GM12878 (cell line): ENCODE measurements around the gene FAR2. TPM values are rescaled to one million over a fixed set of nuclear protein-coding genes. Genes with fewer than 3 reads are reported as not detected.

Source experiments
- ATAC-seq: fragments of 200-7000 bp; cut with Tn5 transposase; 3 replicates; pipeline ENCODE4 v1.9.1; 2020; ENCODE audit warnings: mild to moderate bottlenecking, moderate library complexity
- BruUV-seq: library from RNA; stranded (reverse); fragments of 400-500 nt; replicated peaks from 2 replicates; lab custom pipeline; 2021; lab: Mats Ljungman, UMichigan
- CTCF ChIA-PET: fragments of 300-600 bp; sonication (Branson Sonifier 250); formaldehyde crosslinking; extraction: SDS; loops from one replicate; lab custom pipeline; 2021; ENCODE audit warnings: inconsistent platforms; lab: Yijun Ruan, JAX
- POLR2A ChIA-PET: fragments of 350-600 bp; formaldehyde crosslinking; extraction: SDS; loops from one replicate; lab custom pipeline; 2021; ENCODE audit warnings: inconsistent platforms; lab: Charles Lee
- RAD21 ChIA-PET: fragments of 300-600 bp; sonication (Branson Sonifier 250); formaldehyde crosslinking; loops from one replicate; lab custom pipeline; 2023; ENCODE audit warnings: antibody characterized with exemption; ENCODE audit not compliant: unreplicated experiment; lab: Charles Lee
- SMC1A ChIA-PET: fragments of 300-600 bp; sonication (Branson Sonifier 250); formaldehyde crosslinking; loops from one replicate; lab custom pipeline; 2023; ENCODE audit not compliant: unreplicated experiment, uncharacterized antibody; lab: Charles Lee
- DNase-seq: peaks from one replicate; pipeline ENCODE4 v3.0.0-alpha.2; 2011; ENCODE audit warnings: low read depth, low spot score
- FAIRE-seq: peaks from 3 replicates; lab custom pipeline; 2011; peaks lifted over from hg19 to GRCh38; lab: Jason Lieb, UNC
- H2AFZ ChIP-seq: 2 replicates; pipeline ENCODE4 v1.6.0; 2011; ENCODE audit warnings: low read depth, low read length, control low read depth; ENCODE audit not compliant: control insufficient read depth
- H3K27ac ChIP-seq: 2 replicates; pipeline ENCODE4 v1.5.1; 2011; ENCODE audit warnings: control low read depth; ENCODE audit not compliant: control insufficient read depth, insufficient read depth
- H3K27me3 ChIP-seq, 2 experiments: replicated peaks in 1 of 2; 2 replicates each; pipeline versions ENCODE4 v1.6.0 to v1.6.1; 2011; ENCODE audit warnings: low read length in 1 of 2; ENCODE audit not compliant: control insufficient read depth in 2 of 2, insufficient read depth in 2 of 2
- H3K36me3 ChIP-seq, 2 experiments: 2 replicates each; pipeline ENCODE4 v1.5.1; 2011; ENCODE audit warnings: low read length in 1 of 2; ENCODE audit not compliant: control insufficient read depth in 2 of 2, insufficient read depth in 2 of 2
- H3K4me1 ChIP-seq: 2 replicates; pipeline ENCODE4 v1.6.1; 2011; ENCODE audit warnings: mild to moderate bottlenecking, low read length, moderate library complexity, mixed read lengths; ENCODE audit not compliant: control insufficient read depth, insufficient read depth
- H3K4me2 ChIP-seq: 2 replicates; pipeline ENCODE4 v1.6.0; 2011; ENCODE audit warnings: control low read depth; ENCODE audit not compliant: control insufficient read depth, insufficient read depth
- H3K4me3 ChIP-seq: fragments of 200-600 bp; sonication (generic); 2 replicates; pipeline ENCODE4 v1.5.1; 2016
- H3K79me2 ChIP-seq: 2 replicates; pipeline ENCODE4 v1.6.0; 2011; ENCODE audit warnings: low read length; ENCODE audit not compliant: control insufficient read depth, insufficient read depth
- H3K9ac ChIP-seq: 2 replicates; pipeline ENCODE4 v1.8.0; 2011; ENCODE audit warnings: low read length, control low read depth, mixed read lengths; ENCODE audit not compliant: control insufficient read depth, insufficient read depth
- H3K9me3 ChIP-seq: replicated peaks from 3 replicates; pipeline ENCODE4 v1.5.1; 2011; ENCODE audit warnings: mild to moderate bottlenecking, low read length; ENCODE audit not compliant: control insufficient read depth, insufficient read depth
- H4K20me1 ChIP-seq: 2 replicates; pipeline ENCODE4 v1.6.0; 2011; ENCODE audit not compliant: control insufficient read depth, insufficient read depth
- BCL11A ChIP-seq: IDR thresholded peaks from 2 replicates; pipeline ENCODE4 v1.6.1; 2011; ENCODE audit warnings: low read depth, low read length
- CREB1 ChIP-seq: IDR thresholded peaks from 2 replicates; pipeline ENCODE4 v1.6.1; 2012; ENCODE audit warnings: low read depth, mild to moderate bottlenecking, inconsistent platforms
- ESRRA ChIP-seq: IDR thresholded peaks from 2 replicates; pipeline ENCODE4 v1.6.1; 2012; ENCODE audit warnings: mild to moderate bottlenecking, low read length, improper control_type of control experiment
- HDAC2 ChIP-seq: fragments of 200-600 bp; sonication (generic); IDR thresholded peaks from 2 replicates; pipeline ENCODE4 v1.6.1; 2017
- LARP7 ChIP-seq: fragments of 450-650 bp; IDR thresholded peaks from 2 replicates; pipeline ENCODE4 v1.6.1; 2017; ENCODE audit warnings: mild to moderate bottlenecking
- MLLT1 ChIP-seq: fragments of 450-650 bp; IDR thresholded peaks from 2 replicates; pipeline ENCODE4 v1.6.1; 2016; ENCODE audit warnings: mild to moderate bottlenecking
- MTA3 ChIP-seq: IDR thresholded peaks from 2 replicates; pipeline ENCODE4 v1.6.1; 2012; ENCODE audit warnings: low read length, inconsistent platforms, borderline replicate concordance
- NBN ChIP-seq: fragments of 450-650 bp; IDR thresholded peaks from 2 replicates; pipeline ENCODE4 v1.6.1; 2016
- NFYA ChIP-seq: IDR thresholded peaks from 2 replicates; pipeline ENCODE4 v1.6.1; 2011; ENCODE audit warnings: low read depth, mild to moderate bottlenecking, low read length, improper control_type of control experiment, borderline replicate concordance
- NR2C1 ChIP-seq: fragments of 450-650 bp; IDR thresholded peaks from 2 replicates; pipeline ENCODE4 v1.6.1; 2017; ENCODE audit warnings: antibody characterized with exemption, mild to moderate bottlenecking, moderate library complexity
- RELB ChIP-seq: fragments of 450-650 bp; IDR thresholded peaks from 2 replicates; pipeline ENCODE4 v1.6.1; 2017; ENCODE audit warnings: low read depth, mild to moderate bottlenecking, moderate library complexity
- TCF7 ChIP-seq: IDR thresholded peaks from 2 replicates; pipeline ENCODE4 v1.6.1; 2014; ENCODE audit warnings: antibody characterized with exemption, borderline replicate concordance
- ZNF592 ChIP-seq: fragments of 450-650 bp; IDR thresholded peaks from 2 replicates; pipeline ENCODE4 v1.6.1; 2017; ENCODE audit warnings: mild to moderate bottlenecking, moderate library complexity
- WGBS: methylation state at CpG from one replicate; pipeline ENCODE4 v1.1.6; 2016; ENCODE audit warnings: low lambda C conversion rate; ENCODE audit not compliant: insufficient replicate concordance, insufficient coverage; ENCODE audit errors: missing lambda C conversion rate; 5-methylcytosine and 5-hydroxymethylcytosine counted together
- in situ Hi-C: fragments of 300-500 bp; cut with MboI; formaldehyde crosslinking; loops from 9 replicates; pipeline ENCODE4 v1.14.3; 2018; ENCODE audit warnings: mixed read lengths
- intact Hi-C: fragments of 100-400 bp; cut with micrococcal nuclease; formaldehyde crosslinking; loops from one replicate; pipeline ENCODE4 v1.14.2; 2022; ENCODE audit not compliant: unreplicated experiment
- polyA plus RNA-seq, 11 experiments: library from polyadenylated mRNA; depleted of rRNA in 4 of 11; unstranded in 6 of 11; stranded (reverse) in 5 of 11; fragments of >200 nt; fragmentation: Nextera tagmentation in 4 of 11; fragmentation: Illumina TruSeq in 1 of 11; extraction: Ambion mirVana in 4 of 11; extraction: Trizol in 1 of 11; gene quantifications; 1 replicate in 1 of 11; 2 replicates in 10 of 11; pipeline versions ENCODE4 v1.2.1 to v1.2.3, GENCODE V29; 2011 to 2016; ENCODE audit warnings: inconsistent platforms in 2 of 11, missing spikeins in 2 of 11, low read depth in 1 of 11
- total RNA-seq, 4 experiments: library from RNA; depleted of rRNA in 3 of 4; stranded (reverse); fragments of >200 nt in 3 of 4; fragmentation: Illumina TruSeq in 1 of 4; extraction: Trizol in 1 of 4; gene quantifications; 2 replicates each; pipeline versions ENCODE4 v1.2.1 to v1.2.3, GENCODE V29; 2013 to 2021

FAR2 gene
- total and polyA plus RNA-seq, 10 of the 15 experiments (the other 5 are each of a cell fraction or from before 2014, with no cell fraction given) = 0.50 to 1.1 (median 0.65) TPM

- CTCF ChIA-PET = no interaction called here
- TF ChIP-seq LARP7 (no peak), ESRRA (no peak), CREB1 (no peak), ZNF592 (no peak), BCL11A (no peak), MLLT1 (no peak), HDAC2 (no peak), NBN (no peak), RELB (no peak), NR2C1 (no peak), TCF7 (no peak), MTA3 (no peak), NFYA (no peak)
- Histone ChIP-seq H2AFZ (no peak overlapping the region), H3K9me3 (no peaks in the 10 kb centered on the region; the same call in 2 of the 3 replicates), H3K4me3 (no peak overlapping the region), H3K9ac (no peak overlapping the region), H3K4me2 (no peak overlapping the region), H3K27me3 (no peaks in the 10 kb centered on the region), H3K4me1 (peaks cover 13% of the 10 kb centered on the region), H3K27ac (no peak overlapping the region), H3K36me3 (no peaks in the 10 kb centered on the region), H3K79me2 (no peaks in the 10 kb centered on the region), H4K20me1 (no peaks in the 10 kb centered on the region)
- 70% methylated on average over 4 of the region's 4 CpGs for WGBS
- SMC1A ChIA-PET = interaction anchor here (0.7 to 1.5 kb wide), 2 partner anchors 19 to 80 kb away, joined by 3 to 5 read pairs; no protein-coding TSS in a partner anchor
- in situ Hi-C loops = no loop called here
- no TSS peak for BruUV-seq
- intact Hi-C loops = no loop called here
- ATAC-seq (no peak), DNase-seq (no peak), FAIRE-seq (no peak)
- POLR2A ChIA-PET = no interaction called here
- RAD21 ChIA-PET = interaction anchor here (1.1 kb wide), 1 partner anchor 22 kb away, joined by 3 read pairs; no protein-coding TSS in a partner anchor
These were observed 18.4 kb downstream of the FAR2 start for GRCh38 chr12:29167445-29167844.
